Activated CD4-positive, alpha-beta T cell treated with anti-CD3 and anti-CD28 coated beads, Interleukin-2, amount 10 ng/mL, durations not matched to agents 24 days and 14 days (primary cell): Measurements from ENCODE around the gene RUBCNL. TPM values are rescaled to one million over a fixed set of nuclear protein-coding genes. Genes with fewer than 3 reads are reported as not detected.

Experiments
- DNase-seq: peaks from one replicate; pipeline ENCODE4 v3.0.0; 2022
- H3K27ac Mint-ChIP-seq: one replicate; pipeline ENCODE4 v1.8.0; 2022; ENCODE audit warnings: mild to moderate bottlenecking, mixed read lengths
- H3K27me3 Mint-ChIP-seq: one replicate; pipeline ENCODE4 v1.8.0; 2022; ENCODE audit warnings: mixed read lengths
- H3K36me3 Mint-ChIP-seq: one replicate; pipeline ENCODE4 v1.8.0; 2022; ENCODE audit warnings: low read depth, mild to moderate bottlenecking, mixed read lengths
- H3K4me1 Mint-ChIP-seq: one replicate; pipeline ENCODE4 v1.8.0; 2021; ENCODE audit warnings: mixed read lengths
- H3K4me3 Mint-ChIP-seq: one replicate; pipeline ENCODE4 v1.8.0; 2022; ENCODE audit warnings: mild to moderate bottlenecking, moderate library complexity, mixed read lengths
- H3K9me3 Mint-ChIP-seq: one replicate; pipeline ENCODE4 v1.8.0; 2021; ENCODE audit warnings: mixed read lengths
- intact Hi-C: fragments of 100-400 bp; cut with micrococcal nuclease; formaldehyde crosslinking; loops from one replicate; pipeline ENCODE4 v1.15.1; 2023
- total RNA-seq: library from RNA; stranded (reverse); gene quantifications from 2 replicates; pipeline ENCODE4 v1.2.3, GENCODE V29; 2022

Gene RUBCNL
- total RNA-seq, 1 donor from 2014 or later, result 1.5 TPM

GRCh38 chr13:46303742-46304385 lies 83.2 kb downstream of the RUBCNL start:
- Mint-ChIP-seq H3K4me3 (peak overlapping the region; percentile 54), H3K4me1 (peaks cover 10% of the 10 kb centered on the region), H3K27me3 (no peaks in the 10 kb centered on the region), H3K9me3 (peaks cover 9% of the 10 kb centered on the region), H3K27ac (peak overlapping the region; percentile 10), H3K36me3 (peaks cover 6% of the 10 kb centered on the region)
- DNase-seq, result peak; percentile 52
- intact Hi-C loops, result no loop called here

GRCh38 chr13:46297361-46297811 lies 89.7 kb downstream of the RUBCNL start:
- H3K36me3 Mint-ChIP-seq, result peaks cover 12% of the 10 kb centered on the region
- intact Hi-C loops, result loop anchor here (5.0 kb wide), 2 partner anchors 85 to 245 kb away; partner anchors contain the start of genes LRRC63 and ZC3H13
- peaks cover 31% of the 10 kb centered on the region for H3K4me1 Mint-ChIP-seq
- H3K4me3 Mint-ChIP-seq, result no peak overlapping the region
- H3K27ac Mint-ChIP-seq, result no peak overlapping the region
- peaks cover 13% of the 10 kb centered on the region for H3K9me3 Mint-ChIP-seq
- no peaks in the 10 kb centered on the region for H3K27me3 Mint-ChIP-seq
- DNase-seq, result peak; percentile 58

GRCh38 chr13:46296921-46297320 lies 90.1 kb downstream of the RUBCNL start:
- H3K27me3 Mint-ChIP-seq, result no peaks in the 10 kb centered on the region
- no peak for DNase-seq
- H3K4me3 Mint-ChIP-seq, result peak overlapping the region; percentile 29
- H3K36me3 Mint-ChIP-seq, result peaks cover 12% of the 10 kb centered on the region
- peaks cover 31% of the 10 kb centered on the region for H3K4me1 Mint-ChIP-seq
- H3K9me3 Mint-ChIP-seq, result peaks cover 13% of the 10 kb centered on the region
- H3K27ac Mint-ChIP-seq, result peak overlapping the region; percentile 90
- intact Hi-C loops, result loop anchor here (1.0 to 5.0 kb wide), 3 partner anchors 24 to 245 kb away; partner anchors contain the start of genes LRRC63 and ZC3H13

GRCh38 chr13:46296115-46296822 lies 90.8 kb downstream of the RUBCNL start:
- peak overlapping the region; percentile 71 for H3K4me3 Mint-ChIP-seq
- H3K27ac Mint-ChIP-seq, result peak overlapping the region; percentile 90
- H3K27me3 Mint-ChIP-seq, result no peaks in the 10 kb centered on the region
- H3K36me3 Mint-ChIP-seq, result peaks cover 12% of the 10 kb centered on the region
- H3K9me3 Mint-ChIP-seq, result peaks cover 10% of the 10 kb centered on the region
- H3K4me1 Mint-ChIP-seq, result peaks cover 33% of the 10 kb centered on the region
- DNase-seq, result no peak
- intact Hi-C loops, result loop anchor here (1.0 to 5.0 kb wide), 3 partner anchors 25 to 244 kb away; partner anchors contain the start of genes LRRC63 and ZC3H13

- DNase-seq, result peak; percentile 83
- Mint-ChIP-seq H3K36me3 (peaks cover 12% of the 10 kb centered on the region), H3K27ac (peak overlapping the region; percentile 90), H3K9me3 (peaks cover 10% of the 10 kb centered on the region), H3K27me3 (no peaks in the 10 kb centered on the region), H3K4me3 (peak overlapping the region; percentile 71), H3K4me1 (peaks cover 36% of the 10 kb centered on the region)
- intact Hi-C loops, result loop anchor here (1.0 to 5.0 kb wide), 3 partner anchors 26 to 243 kb away; partner anchors contain the start of genes LRRC63 and ZC3H13
Measured at GRCh38 chr13:46295491-46296114, 91.4 kb downstream of the RUBCNL start.

DNA sequence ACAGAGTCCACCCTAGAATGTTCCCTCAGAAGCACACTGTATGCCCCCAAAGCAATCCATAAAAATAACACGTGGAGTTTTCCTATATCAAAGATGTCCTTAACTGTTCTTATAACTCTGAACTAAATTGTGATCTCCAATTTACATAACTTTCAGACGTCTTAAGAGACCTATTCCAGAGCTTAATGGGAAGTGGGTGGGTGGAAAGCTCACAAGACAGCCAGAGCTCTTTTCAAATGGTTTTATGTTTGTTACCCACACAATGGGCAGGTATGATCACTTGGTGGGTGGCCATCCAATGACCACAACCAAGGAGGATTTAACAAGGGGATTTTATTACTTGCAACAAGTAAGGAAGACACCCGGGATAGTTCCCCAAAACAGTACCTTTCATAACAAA lies 93.6 kb downstream of the RUBCNL start:
- no peak overlapping the region for H3K27ac Mint-ChIP-seq
- peaks cover 2% of the 10 kb centered on the region for H3K36me3 Mint-ChIP-seq
- H3K4me1 Mint-ChIP-seq, result peaks cover 43% of the 10 kb centered on the region
- H3K4me3 Mint-ChIP-seq, result no peak overlapping the region
- intact Hi-C loops, result no loop called here
- no peak for DNase-seq
- H3K9me3 Mint-ChIP-seq, result no peaks in the 10 kb centered on the region
- no peaks in the 10 kb centered on the region for H3K27me3 Mint-ChIP-seq

Other genes with a start within 250 kb of the RUBCNL start
- 758 and 792 TPM in 2 replicates for gene LCP1, start 205.1 kb downstream of the RUBCNL start, total RNA-seq
- gene LRRC63, start 175.3 kb downstream of the RUBCNL start, total RNA-seq, result 0.26 and 0.40 TPM in 2 replicates
- 17.6 and 18.3 TPM in 2 replicates for gene LRCH1, start 165.9 kb upstream of the RUBCNL start, total RNA-seq